Neutrophil (primary cell): ENCODE data around the gene PRKCE.
A peak's percentile ranks its signal among the peaks of the same experiment; 100 is the strongest.

ENCODE experiments used
- H3K27ac ChIP-seq: fragments of 200-600 bp; sonication (generic); 2 replicates; pipeline ENCODE4 v1.5.1; 2016; ENCODE audit warnings: mild to moderate bottlenecking, moderate library complexity
- H3K27me3 ChIP-seq: fragments of 200-600 bp; sonication (generic); 2 replicates; pipeline ENCODE4 v1.6.0; 2016; ENCODE audit warnings: mild to moderate bottlenecking
- H3K36me3 ChIP-seq: fragments of 200-600 bp; sonication (generic); 2 replicates; pipeline ENCODE4 v1.5.1; 2017
- H3K4me1 ChIP-seq, 2 experiments: fragments of 200-600 bp in 1 of 2; sonication (generic) in 1 of 2; 1 replicate in 1 of 2; 2 replicates in 1 of 2; pipeline versions ENCODE4 v1.5.1 to v1.6.1; 2013 to 2016; ENCODE audit warnings: low read depth in 1 of 2, low read length in 1 of 2, mild to moderate bottlenecking in 1 of 2, moderate library complexity in 1 of 2; ENCODE audit not compliant: control insufficient read depth in 1 of 2, insufficient read depth in 1 of 2
- H3K4me3 ChIP-seq, 2 experiments: fragments of 200-600 bp in 1 of 2; sonication (generic) in 1 of 2; 1 replicate in 1 of 2; 2 replicates in 1 of 2; pipeline ENCODE4 v1.5.1; 2013 to 2016; ENCODE audit warnings: low read depth in 1 of 2, low read length in 1 of 2, mild to moderate bottlenecking in 1 of 2, moderate library complexity in 1 of 2
- H3K9me3 ChIP-seq: fragments of 200-600 bp; sonication (generic); 2 replicates; pipeline ENCODE4 v1.5.1; 2016
- TF ChIP-seq, protein P1 (sequence below): fragments of 200-600 bp; sonication (generic); IDR thresholded peaks from 2 replicates; pipeline ENCODE4 v1.5.1; 2016; ENCODE audit warnings: antibody characterized with exemption

Gene PRKCE

DNA sequence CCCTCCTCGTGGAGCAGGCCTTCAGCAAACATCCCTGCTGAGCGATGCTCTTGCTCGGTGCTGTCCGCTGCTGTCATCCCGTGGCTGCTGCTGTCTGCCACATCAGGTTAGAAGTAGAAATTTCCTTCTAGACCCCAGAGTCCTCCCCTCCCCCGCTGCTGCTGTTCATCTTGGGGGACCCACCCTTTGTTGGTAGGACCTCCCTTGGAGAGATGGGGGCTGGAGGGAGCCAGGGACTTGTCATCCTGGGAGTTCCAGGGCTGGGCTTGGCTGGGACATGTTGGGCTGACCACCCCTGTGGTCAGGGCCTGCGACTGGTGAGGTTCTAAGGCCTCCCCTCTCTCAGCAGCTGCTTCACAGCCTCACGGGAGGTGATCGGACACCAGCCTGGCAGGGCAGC lies 122.4 kb downstream of the PRKCE start:
- H3K36me3 ChIP-seq = no peaks in the 10 kb centered on the region
- H3K4me1 ChIP-seq = peaks cover 6 to 20% of the 10 kb centered on the region in 2 experiments
- no peaks in the 10 kb centered on the region for H3K9me3 ChIP-seq
- TF ChIP-seq, protein P1, sequence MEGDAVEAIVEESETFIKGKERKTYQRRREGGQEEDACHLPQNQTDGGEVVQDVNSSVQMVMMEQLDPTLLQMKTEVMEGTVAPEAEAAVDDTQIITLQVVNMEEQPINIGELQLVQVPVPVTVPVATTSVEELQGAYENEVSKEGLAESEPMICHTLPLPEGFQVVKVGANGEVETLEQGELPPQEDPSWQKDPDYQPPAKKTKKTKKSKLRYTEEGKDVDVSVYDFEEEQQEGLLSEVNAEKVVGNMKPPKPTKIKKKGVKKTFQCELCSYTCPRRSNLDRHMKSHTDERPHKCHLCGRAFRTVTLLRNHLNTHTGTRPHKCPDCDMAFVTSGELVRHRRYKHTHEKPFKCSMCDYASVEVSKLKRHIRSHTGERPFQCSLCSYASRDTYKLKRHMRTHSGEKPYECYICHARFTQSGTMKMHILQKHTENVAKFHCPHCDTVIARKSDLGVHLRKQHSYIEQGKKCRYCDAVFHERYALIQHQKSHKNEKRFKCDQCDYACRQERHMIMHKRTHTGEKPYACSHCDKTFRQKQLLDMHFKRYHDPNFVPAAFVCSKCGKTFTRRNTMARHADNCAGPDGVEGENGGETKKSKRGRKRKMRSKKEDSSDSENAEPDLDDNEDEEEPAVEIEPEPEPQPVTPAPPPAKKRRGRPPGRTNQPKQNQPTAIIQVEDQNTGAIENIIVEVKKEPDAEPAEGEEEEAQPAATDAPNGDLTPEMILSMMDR = no peak
- no peaks in the 10 kb centered on the region for H3K27me3 ChIP-seq
- H3K27ac ChIP-seq = no peak overlapping the region
- no peak overlapping the region for H3K4me3 ChIP-seq

DNA sequence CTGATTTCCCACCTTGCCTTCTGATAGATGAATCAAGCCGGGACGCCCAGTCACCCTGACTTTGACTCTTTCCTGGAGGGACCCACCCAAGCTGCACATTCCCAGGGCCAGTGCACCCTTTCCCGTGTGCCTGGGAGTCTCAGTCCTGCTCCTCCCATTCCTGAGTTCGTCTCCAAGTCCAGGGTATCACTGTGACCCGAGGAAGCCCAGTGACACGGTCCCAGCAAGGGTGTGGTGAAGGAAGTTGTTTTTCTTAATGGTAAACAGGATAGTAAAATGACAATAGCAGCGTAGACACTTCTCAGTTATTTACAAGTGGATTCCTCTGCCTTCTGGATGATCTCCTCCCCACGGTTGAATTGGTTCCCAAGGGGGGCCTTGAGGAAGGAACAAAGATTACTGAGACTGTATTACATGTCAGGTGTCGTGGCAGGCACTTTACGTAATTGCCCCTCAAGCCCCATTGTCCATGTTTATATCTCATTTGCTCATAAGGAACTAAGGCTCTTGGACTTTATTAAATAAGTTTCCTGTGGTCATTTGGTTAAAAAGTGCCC lies 123.3 kb downstream of the PRKCE start:
- no peak overlapping the region for H3K4me3 ChIP-seq
- H3K4me1 ChIP-seq = peaks cover 6 to 20% of the 10 kb centered on the region in 2 experiments
- no peaks in the 10 kb centered on the region for H3K27me3 ChIP-seq
- H3K36me3 ChIP-seq = no peaks in the 10 kb centered on the region
- TF ChIP-seq, protein P1 = no peak
- no peaks in the 10 kb centered on the region for H3K9me3 ChIP-seq
- no peak overlapping the region for H3K27ac ChIP-seq

DNA sequence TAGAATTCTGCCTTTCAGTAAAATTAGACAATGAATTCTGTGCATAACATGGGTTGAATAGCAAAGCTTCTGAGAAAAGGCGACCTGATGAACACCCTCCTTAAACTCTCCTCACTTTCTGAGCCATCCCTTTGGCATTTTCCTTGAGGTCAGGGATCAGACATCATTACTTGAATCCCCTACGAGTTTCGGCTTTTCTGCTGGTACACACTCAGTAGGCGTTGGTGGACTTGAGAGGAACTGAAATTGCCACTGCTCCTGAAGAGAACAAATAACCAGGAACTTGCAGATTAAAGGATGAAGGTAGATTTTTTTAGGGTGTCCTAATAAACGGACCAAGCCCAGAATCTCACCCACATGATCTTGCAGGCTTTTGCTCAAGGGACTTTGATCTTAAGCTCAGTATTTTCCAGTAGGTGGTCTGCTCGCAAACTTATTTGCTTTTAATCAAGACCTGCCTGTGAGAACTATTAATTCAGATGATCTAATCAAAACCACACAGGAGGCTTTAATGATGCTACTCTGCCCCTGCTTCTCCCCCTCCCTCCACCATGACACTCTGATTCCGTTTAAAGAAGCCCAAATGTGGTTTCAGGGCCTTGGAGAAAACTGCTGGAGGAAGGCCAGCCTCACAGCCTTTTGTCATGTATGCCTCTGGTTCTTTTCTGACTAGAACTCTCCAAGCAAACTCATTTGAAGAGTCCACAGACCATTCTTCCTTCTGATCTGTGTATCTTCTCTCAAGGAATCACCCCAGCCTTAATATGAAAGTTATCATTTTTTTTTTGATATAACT lies 124.9 kb downstream of the PRKCE start:
- Histone ChIP-seq H3K27ac (no peak overlapping the region), H3K9me3 (no peaks in the 10 kb centered on the region), H3K4me1 (peaks cover 2 to 5% of the 10 kb centered on the region in 2 experiments)

DNA sequence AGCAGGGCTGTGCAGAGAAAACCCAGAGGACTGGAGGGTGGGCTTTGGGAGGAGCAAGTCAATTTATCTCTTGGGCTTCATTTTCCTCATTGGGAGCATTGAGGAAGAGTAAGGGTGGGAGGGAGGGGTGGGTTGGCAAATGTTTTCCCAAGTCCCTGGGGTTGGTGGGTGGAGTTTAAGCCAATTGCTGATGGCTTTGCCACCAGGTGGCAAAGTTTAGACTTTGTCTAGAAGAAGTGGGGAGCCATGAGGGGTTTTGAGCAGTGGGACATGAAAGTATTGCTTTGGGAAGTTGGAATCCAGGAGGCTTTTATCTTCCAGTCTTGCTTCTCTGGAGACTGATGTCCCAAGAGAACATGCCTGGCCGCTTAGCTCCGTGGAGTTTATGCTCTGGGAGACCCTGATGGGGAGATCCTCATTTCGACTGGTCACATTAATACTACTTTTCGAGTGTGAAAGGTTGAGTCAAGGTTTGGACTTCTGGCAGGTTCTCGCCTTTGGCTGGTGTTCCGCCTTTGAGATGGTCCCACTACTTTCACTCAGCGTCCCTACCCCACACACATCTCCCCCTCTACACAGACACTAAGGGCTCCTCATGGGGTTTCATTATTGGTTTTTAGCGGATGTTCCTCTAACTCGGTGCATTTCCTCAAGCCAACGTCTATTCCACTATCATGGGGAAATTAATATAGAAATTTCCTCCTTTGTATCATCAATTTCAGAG lies 126.7 kb downstream of the PRKCE start:
- Histone ChIP-seq H3K36me3 (no peaks in the 10 kb centered on the region), H3K9me3 (no peaks in the 10 kb centered on the region), H3K27me3 (no peaks in the 10 kb centered on the region), H3K27ac (no peak overlapping the region), H3K4me1 (peaks cover 2 to 4% of the 10 kb centered on the region in 2 experiments), H3K4me3 (no peak overlapping the region)
- TF ChIP-seq, protein P1 = no peak

More for the DNA sequence above, 124.9 kb downstream of the PRKCE start:
- Histone ChIP-seq H3K27me3 (no peaks in the 10 kb centered on the region), H3K36me3 (no peaks in the 10 kb centered on the region), H3K4me3 (no peak overlapping the region)
- TF ChIP-seq, protein P1 = no peak

DNA sequence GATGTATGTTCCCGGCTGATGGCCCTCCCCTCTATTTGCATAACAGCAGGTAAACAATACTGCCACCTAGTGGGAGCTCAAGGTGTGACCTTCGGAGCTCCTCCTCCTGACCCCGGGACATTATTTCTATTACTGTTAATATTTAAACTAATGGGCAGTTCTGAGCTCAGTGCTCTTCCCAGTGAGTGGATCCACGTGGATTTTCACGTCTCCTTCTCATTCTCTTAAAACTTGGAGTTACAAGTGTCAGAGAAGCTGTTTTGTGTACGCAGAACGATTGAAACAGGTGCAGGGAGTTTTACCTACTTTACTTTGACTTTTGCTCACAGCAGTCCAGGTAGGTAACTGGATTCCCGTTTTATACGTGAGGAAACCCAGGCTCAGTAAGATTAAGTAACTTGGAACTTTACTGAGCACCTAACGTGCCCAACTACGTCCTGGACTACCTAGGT lies 127.3 kb downstream of the PRKCE start:
- TF ChIP-seq, protein P1 = peak; percentile 85
- H3K4me1 ChIP-seq = peaks cover 2 to 4% of the 10 kb centered on the region in 2 experiments

More for the DNA sequence above, 127.3 kb downstream of the PRKCE start:
- H3K27me3 ChIP-seq = no peaks in the 10 kb centered on the region
- no peaks in the 10 kb centered on the region for H3K9me3 ChIP-seq
- no peak overlapping the region for H3K4me3 ChIP-seq
- no peak overlapping the region for H3K27ac ChIP-seq
- H3K36me3 ChIP-seq = no peaks in the 10 kb centered on the region
